AG10803 (cell line): ENCODE measurements around the gene OIT3.

ENCODE experiments used
- DNase-seq: peaks from one replicate; pipeline ENCODE4 v3.0.0; 2010; ENCODE audit warnings: low read depth
- H3K4me3 ChIP-seq: 2 replicates; pipeline ENCODE4 v1.5.1; 2011; ENCODE audit warnings: mild to moderate bottlenecking, low read length, control low read depth
- CTCF ChIP-seq: conservative IDR thresholded peaks from 2 replicates; pipeline ENCODE4 v1.5.1; 2011; ENCODE audit warnings: mild to moderate bottlenecking, low read length, control low read depth, inconsistent platforms

The OIT3 gene

GRCh38 chr10:72885953-72886352 is 7.6 kb upstream of the OIT3 start:
- no peak for DNase-seq
- no peak overlapping the region for H3K4me3 ChIP-seq
- no peak for TF ChIP-seq CTCF

GRCh38 chr10:72886621-72887020 is 6.9 kb upstream of the OIT3 start:
- no peak overlapping the region for H3K4me3 ChIP-seq
- no peak for TF ChIP-seq CTCF
- DNase-seq: no peak

- DNase-seq: no peak
- TF ChIP-seq CTCF: no peak
- no peak overlapping the region for H3K4me3 ChIP-seq
Measured at GRCh38 chr10:72887043-72887442, 6.5 kb upstream of the OIT3 start.

- H3K4me3 ChIP-seq: no peak overlapping the region
- no peak for DNase-seq
- TF ChIP-seq CTCF: no peak
Measured at GRCh38 chr10:72888151-72888638, 5.3 kb upstream of the OIT3 start.

GRCh38 chr10:72889391-72889831 is 4.1 kb upstream of the OIT3 start:
- no peak for TF ChIP-seq CTCF
- peak; percentile 17 for DNase-seq
- no peak overlapping the region for H3K4me3 ChIP-seq

GRCh38 chr10:72890086-72890485 is 3.5 kb upstream of the OIT3 start:
- no peak for TF ChIP-seq CTCF
- DNase-seq: no peak

GRCh38 chr10:72895236-72895850 is 1.8 kb downstream of the OIT3 start:
- TF ChIP-seq CTCF: no peak
- no peak for DNase-seq
- H3K4me3 ChIP-seq: no peak overlapping the region

More at GRCh38 chr10:72890086-72890485, 3.5 kb upstream of the OIT3 start:
- no peak overlapping the region for H3K4me3 ChIP-seq
